ENCODE measurements around the gene CCDC158. TPM values are rescaled to one million over a fixed set of nuclear protein-coding genes. Genes with fewer than 3 reads are reported as not detected.

The CCDC158 gene
- total RNA-seq, 1 donor from 2014 or later: not detected

- H3K27me3 Mint-ChIP-seq (ENCODE audit: low read depth): no peaks in the 10 kb centered on the region
Observed at GRCh38 chr4:76280488-76281441, 140.2 kb downstream of the CCDC158 start.

GRCh38 chr4:76279462-76279861 is 141.5 kb downstream of the CCDC158 start:
- H3K4me3 Mint-ChIP-seq (ENCODE audit: unreplicated experiment): no peak overlapping the region
- H3K4me1 Mint-ChIP-seq (ENCODE audit: low read depth): no peaks in the 10 kb centered on the region

More at GRCh38 chr4:76280488-76281441, 140.2 kb downstream of the CCDC158 start:
- no peak for TF ChIP-seq CTCF (IDR thresholded peaks at IDR 0.05)
- Mint-ChIP-seq H3K9me3 (ENCODE audit: low read depth) (peaks cover 2% of the 10 kb centered on the region), H3K4me3 (ENCODE audit: unreplicated experiment) (no peak overlapping the region), H3K36me3 (ENCODE audit: low read depth) (no peaks in the 10 kb centered on the region), H3K27ac (ENCODE audit: unreplicated experiment) (no peak overlapping the region), H3K4me1 (ENCODE audit: low read depth) (no peaks in the 10 kb centered on the region)
- no peak for DNase-seq (ENCODE audit: low spot score)

GRCh38 chr4:76278583-76278982 is 142.4 kb downstream of the CCDC158 start:
- Mint-ChIP-seq H3K9me3 (ENCODE audit: low read depth) (no peaks in the 10 kb centered on the region), H3K27me3 (ENCODE audit: low read depth) (no peaks in the 10 kb centered on the region), H3K4me1 (ENCODE audit: low read depth) (no peaks in the 10 kb centered on the region), H3K36me3 (ENCODE audit: low read depth) (no peaks in the 10 kb centered on the region), H3K27ac (ENCODE audit: unreplicated experiment) (no peak overlapping the region), H3K4me3 (ENCODE audit: unreplicated experiment) (no peak overlapping the region)
- TF ChIP-seq CTCF (IDR thresholded peaks at IDR 0.05): no peak
- DNase-seq (ENCODE audit: low spot score): no peak

More at GRCh38 chr4:76279462-76279861, 141.5 kb downstream of the CCDC158 start:
- DNase-seq (ENCODE audit: low spot score): no peak
- H3K9me3 Mint-ChIP-seq (ENCODE audit: low read depth): no peaks in the 10 kb centered on the region
- no peak for TF ChIP-seq CTCF (IDR thresholded peaks at IDR 0.05)
- H3K36me3 Mint-ChIP-seq (ENCODE audit: low read depth): no peaks in the 10 kb centered on the region
- H3K27me3 Mint-ChIP-seq (ENCODE audit: low read depth): no peaks in the 10 kb centered on the region
- no peak overlapping the region for H3K27ac Mint-ChIP-seq (ENCODE audit: unreplicated experiment)

GRCh38 chr4:76277667-76278066 is 143.3 kb downstream of the CCDC158 start:
- no peaks in the 10 kb centered on the region for H3K9me3 Mint-ChIP-seq (ENCODE audit: low read depth)
- H3K27me3 Mint-ChIP-seq (ENCODE audit: low read depth): no peaks in the 10 kb centered on the region
- TF ChIP-seq CTCF (IDR thresholded peaks at IDR 0.05): no peak
- no peaks in the 10 kb centered on the region for H3K4me1 Mint-ChIP-seq (ENCODE audit: low read depth)
- H3K4me3 Mint-ChIP-seq (ENCODE audit: unreplicated experiment): no peak overlapping the region
- H3K27ac Mint-ChIP-seq (ENCODE audit: unreplicated experiment): no peak overlapping the region
- H3K36me3 Mint-ChIP-seq (ENCODE audit: low read depth): no peaks in the 10 kb centered on the region
- DNase-seq (ENCODE audit: low spot score): no peak

GRCh38 chr4:76276813-76277212 is 144.1 kb downstream of the CCDC158 start:
- H3K27ac Mint-ChIP-seq (ENCODE audit: unreplicated experiment): no peak overlapping the region
- H3K4me3 Mint-ChIP-seq (ENCODE audit: unreplicated experiment): no peak overlapping the region
- no peak for DNase-seq (ENCODE audit: low spot score)
- H3K9me3 Mint-ChIP-seq (ENCODE audit: low read depth): no peaks in the 10 kb centered on the region
- no peaks in the 10 kb centered on the region for H3K4me1 Mint-ChIP-seq (ENCODE audit: low read depth)
- H3K36me3 Mint-ChIP-seq (ENCODE audit: low read depth): no peaks in the 10 kb centered on the region
- H3K27me3 Mint-ChIP-seq (ENCODE audit: low read depth): no peaks in the 10 kb centered on the region
- TF ChIP-seq CTCF (IDR thresholded peaks at IDR 0.05): no peak

Measured in chondrocyte (in vitro differentiated cells).